ENCODE data around the gene MFGE8.

The MFGE8 gene

DNA sequence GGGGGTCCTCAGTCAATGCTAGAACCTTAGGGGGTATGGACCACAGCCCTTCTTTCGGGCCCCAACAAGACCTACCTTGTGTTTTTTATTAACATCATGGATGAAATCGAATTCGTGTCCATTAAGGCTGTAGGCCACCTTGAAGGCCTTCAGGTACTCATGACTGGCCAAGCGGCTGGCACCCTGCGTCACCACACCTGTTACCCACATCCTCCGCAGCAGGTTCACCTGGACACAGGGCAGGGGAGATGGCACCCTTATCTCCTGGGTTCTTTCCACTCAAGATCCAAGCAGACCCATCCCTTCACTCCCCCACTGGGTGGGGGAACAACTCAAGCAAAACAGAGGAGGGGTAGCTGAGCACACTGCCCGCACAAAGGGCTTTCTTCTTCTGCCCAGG, 6.6 kb downstream of the MFGE8 start:
- TF ChIP-seq, protein P1, sequence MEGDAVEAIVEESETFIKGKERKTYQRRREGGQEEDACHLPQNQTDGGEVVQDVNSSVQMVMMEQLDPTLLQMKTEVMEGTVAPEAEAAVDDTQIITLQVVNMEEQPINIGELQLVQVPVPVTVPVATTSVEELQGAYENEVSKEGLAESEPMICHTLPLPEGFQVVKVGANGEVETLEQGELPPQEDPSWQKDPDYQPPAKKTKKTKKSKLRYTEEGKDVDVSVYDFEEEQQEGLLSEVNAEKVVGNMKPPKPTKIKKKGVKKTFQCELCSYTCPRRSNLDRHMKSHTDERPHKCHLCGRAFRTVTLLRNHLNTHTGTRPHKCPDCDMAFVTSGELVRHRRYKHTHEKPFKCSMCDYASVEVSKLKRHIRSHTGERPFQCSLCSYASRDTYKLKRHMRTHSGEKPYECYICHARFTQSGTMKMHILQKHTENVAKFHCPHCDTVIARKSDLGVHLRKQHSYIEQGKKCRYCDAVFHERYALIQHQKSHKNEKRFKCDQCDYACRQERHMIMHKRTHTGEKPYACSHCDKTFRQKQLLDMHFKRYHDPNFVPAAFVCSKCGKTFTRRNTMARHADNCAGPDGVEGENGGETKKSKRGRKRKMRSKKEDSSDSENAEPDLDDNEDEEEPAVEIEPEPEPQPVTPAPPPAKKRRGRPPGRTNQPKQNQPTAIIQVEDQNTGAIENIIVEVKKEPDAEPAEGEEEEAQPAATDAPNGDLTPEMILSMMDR (IDR thresholded peaks at IDR 0.05) = no peak
- H3K4me3 Mint-ChIP-seq = no peak overlapping the region
- H3K27ac Mint-ChIP-seq = no peak overlapping the region
- H3K4me1 Mint-ChIP-seq = peaks cover 73% of the 10 kb centered on the region
- H3K9me3 Mint-ChIP-seq = no peaks in the 10 kb centered on the region
- H3K27me3 Mint-ChIP-seq (ENCODE audit: low read depth, poor library complexity) = peaks cover 3% of the 10 kb centered on the region
- DNase-seq = no peak
- peaks cover 58% of the 10 kb centered on the region for H3K36me3 Mint-ChIP-seq (ENCODE audit: low read depth)

DNA sequence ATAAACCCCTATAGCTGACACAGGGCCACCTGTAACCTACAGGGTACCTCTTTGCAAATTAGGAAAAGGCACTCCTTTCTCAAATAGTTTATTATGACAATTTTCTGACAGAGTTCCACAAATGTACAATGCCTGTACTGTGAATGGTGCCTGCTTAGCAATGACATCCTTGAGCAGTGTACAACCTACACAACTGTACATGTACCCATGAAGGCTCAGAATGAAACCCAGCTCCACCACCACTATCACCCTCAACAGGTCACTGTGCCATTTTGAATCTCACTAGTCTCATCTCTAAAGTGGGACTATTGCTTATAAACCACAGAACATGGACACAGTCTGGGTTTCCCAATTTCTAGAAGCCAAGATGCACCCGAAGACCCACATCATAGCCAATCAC, 7.0 kb downstream of the MFGE8 start:
- H3K4me1 Mint-ChIP-seq = peaks cover 71% of the 10 kb centered on the region
- H3K4me3 Mint-ChIP-seq = no peak overlapping the region
- H3K36me3 Mint-ChIP-seq (ENCODE audit: low read depth) = peaks cover 60% of the 10 kb centered on the region
- H3K27me3 Mint-ChIP-seq (ENCODE audit: low read depth, poor library complexity) = peaks cover 3% of the 10 kb centered on the region
- no peaks in the 10 kb centered on the region for H3K9me3 Mint-ChIP-seq
- TF ChIP-seq, protein P1 (IDR thresholded peaks at IDR 0.05) = no peak
- H3K27ac Mint-ChIP-seq = peak overlapping the region; percentile 88
- DNase-seq = no peak

DNA sequence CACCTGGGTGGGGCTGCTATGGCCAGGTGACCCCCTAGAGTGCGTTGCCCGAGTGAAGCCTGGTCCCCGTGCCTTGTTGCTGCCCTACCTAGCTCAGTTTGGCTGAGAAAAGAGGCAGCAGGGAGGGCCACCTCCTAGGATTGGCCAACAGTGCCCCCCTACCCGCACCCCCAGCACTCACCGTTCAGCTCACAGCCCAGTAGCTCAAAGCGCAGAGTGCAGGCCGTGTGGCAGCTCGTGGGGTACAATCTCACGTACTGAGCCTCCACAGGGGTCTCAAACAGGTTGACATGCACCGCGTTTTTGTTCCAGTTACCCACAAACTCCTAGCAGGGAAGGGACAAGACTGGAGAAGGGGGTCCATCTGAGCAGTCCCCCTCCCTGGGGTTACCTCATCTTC, 7.6 kb downstream of the MFGE8 start:
- TF ChIP-seq, protein P1 (IDR thresholded peaks at IDR 0.05) = no peak
- Mint-ChIP-seq H3K4me1 (peaks cover 71% of the 10 kb centered on the region), H3K4me3 (no peak overlapping the region), H3K27ac (peak overlapping the region; percentile 56), H3K36me3 (ENCODE audit: low read depth) (peaks cover 60% of the 10 kb centered on the region), H3K27me3 (ENCODE audit: low read depth, poor library complexity) (peaks cover 3% of the 10 kb centered on the region), H3K9me3 (no peaks in the 10 kb centered on the region)
- DNase-seq = no peak

DNA sequence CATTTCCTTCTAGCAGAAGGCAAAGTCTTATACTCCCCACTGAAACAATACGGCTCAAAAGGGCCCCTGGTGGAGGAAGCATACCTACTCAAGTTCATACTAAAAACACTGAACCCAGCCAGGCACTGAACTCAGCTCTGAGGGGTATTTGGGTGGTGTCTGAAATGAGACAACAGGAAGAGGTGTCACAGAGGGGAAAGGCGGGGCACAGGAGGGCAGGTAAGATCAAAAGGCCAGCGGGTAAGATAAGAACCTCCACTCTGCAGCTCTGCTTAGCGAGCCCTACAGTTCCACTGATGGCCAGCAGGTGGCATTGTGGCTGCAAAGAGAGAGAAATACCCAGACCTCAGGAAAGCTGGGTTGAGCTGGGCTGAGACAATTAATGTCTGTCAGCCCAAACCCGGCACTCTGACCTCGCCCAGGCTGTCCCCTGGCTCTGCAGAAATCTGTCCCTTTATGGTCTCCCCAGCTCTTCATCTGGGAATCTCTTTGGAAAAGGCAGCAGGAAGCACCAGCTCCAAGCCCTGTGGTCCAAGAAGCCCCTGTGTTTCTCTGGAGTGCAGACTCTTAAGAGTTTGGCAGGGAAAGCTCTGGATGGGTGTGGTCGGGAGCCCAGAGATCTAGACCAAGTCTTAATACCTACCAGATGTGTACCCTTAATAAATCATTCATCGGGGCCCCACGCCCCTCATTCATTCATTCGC, 8.4 kb downstream of the MFGE8 start:
- Mint-ChIP-seq H3K4me1 (peaks cover 66% of the 10 kb centered on the region), H3K27ac (peak overlapping the region; percentile 56), H3K36me3 (ENCODE audit: low read depth) (peaks cover 57% of the 10 kb centered on the region), H3K9me3 (no peaks in the 10 kb centered on the region), H3K4me3 (no peak overlapping the region), H3K27me3 (ENCODE audit: low read depth, poor library complexity) (no peaks in the 10 kb centered on the region)
- peak; percentile 91 for DNase-seq
- TF ChIP-seq, protein P1 (IDR thresholded peaks at IDR 0.05) = peak; percentile 98

DNA sequence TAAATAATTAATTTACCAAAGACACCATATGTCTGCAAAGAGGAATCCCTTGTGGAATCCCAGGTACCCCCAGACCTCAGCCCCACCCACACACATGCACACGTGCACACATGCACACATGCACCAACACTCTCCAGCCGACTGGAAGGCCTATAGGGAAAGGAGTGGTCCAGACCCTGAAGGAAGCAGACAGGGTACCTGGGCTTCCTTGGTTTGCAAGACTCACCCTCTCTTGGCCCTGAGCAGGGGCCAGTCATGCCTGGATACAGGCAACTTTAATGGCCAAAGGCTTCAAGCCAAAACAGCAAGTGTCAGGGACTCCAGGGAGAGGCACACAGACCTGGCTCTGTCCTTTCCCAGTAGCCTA, 8.9 kb downstream of the MFGE8 start:
- no peaks in the 10 kb centered on the region for H3K27me3 Mint-ChIP-seq (ENCODE audit: low read depth, poor library complexity)
- no peak overlapping the region for H3K27ac Mint-ChIP-seq
- peaks cover 59% of the 10 kb centered on the region for H3K36me3 Mint-ChIP-seq (ENCODE audit: low read depth)
- no peak for DNase-seq
- no peaks in the 10 kb centered on the region for H3K9me3 Mint-ChIP-seq
- no peak overlapping the region for H3K4me3 Mint-ChIP-seq
- H3K4me1 Mint-ChIP-seq = peaks cover 62% of the 10 kb centered on the region
- TF ChIP-seq, protein P1 (IDR thresholded peaks at IDR 0.05) = no peak

DNA sequence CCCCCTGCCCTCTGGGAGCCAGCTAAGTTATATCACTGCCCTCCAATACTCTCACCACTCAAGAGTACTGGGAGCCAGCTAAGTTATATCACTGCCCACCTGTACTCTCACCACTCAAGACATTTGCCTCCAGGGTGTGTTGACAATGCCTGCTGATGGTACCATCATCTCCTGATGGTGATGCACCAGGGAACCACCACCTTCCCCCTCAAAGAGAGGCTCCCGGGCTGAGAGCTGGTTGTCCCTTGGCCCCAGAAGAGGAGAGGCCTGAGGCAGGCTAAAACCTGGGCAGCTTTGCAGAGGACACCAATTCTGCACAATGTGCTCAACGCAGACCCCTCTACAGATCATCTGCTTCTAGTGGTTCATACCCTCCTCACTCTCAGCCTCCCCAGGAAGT, 10.3 kb downstream of the MFGE8 start:
- no peak overlapping the region for H3K4me3 Mint-ChIP-seq
- H3K36me3 Mint-ChIP-seq (ENCODE audit: low read depth) = peaks cover 57% of the 10 kb centered on the region
- H3K27ac Mint-ChIP-seq = no peak overlapping the region
- H3K27me3 Mint-ChIP-seq (ENCODE audit: low read depth, poor library complexity) = no peaks in the 10 kb centered on the region
- H3K4me1 Mint-ChIP-seq = peaks cover 62% of the 10 kb centered on the region
- TF ChIP-seq, protein P1 (IDR thresholded peaks at IDR 0.05) = no peak
- DNase-seq = no peak
- H3K9me3 Mint-ChIP-seq = no peaks in the 10 kb centered on the region

Measured in nephron progenitor cell (in vitro differentiated cells).